SK-N-SH (cell line): Measurements from ENCODE around the gene B4GALNT1. TPM values are rescaled to one million over a fixed set of nuclear protein-coding genes. Genes with fewer than 3 reads are reported as not detected.

ENCODE experiments used
- CTCF ChIA-PET: fragments of 300-600, 350-600 bp; formaldehyde crosslinking; extraction: SDS; loops from one replicate; lab custom pipeline; 2021; lab: Yijun Ruan, JAX
- POLR2A ChIA-PET: fragments of 350-600 bp; sonication (Branson Sonifier 250); formaldehyde crosslinking; extraction: SDS; loops from one replicate; lab custom pipeline; 2020; ENCODE audit warnings: antibody characterized with exemption, inconsistent platforms; lab: Yijun Ruan, JAX
- DNase-seq: peaks from one replicate; pipeline ENCODE4 v3.0.0; 2012
- H2AFZ ChIP-seq: fragments of 200-600 bp; sonication (generic); 2 replicates; pipeline ENCODE4 v1.8.1; 2016; ENCODE audit warnings: antibody characterized with exemption, mild to moderate bottlenecking, low read depth
- H3F3A ChIP-seq: fragments of 200-600 bp; sonication (generic); replicated peaks from 2 replicates; pipeline ENCODE3; 2016; ENCODE audit warnings: antibody characterized with exemption, mild to moderate bottlenecking; ENCODE audit not compliant: insufficient read depth
- H3K27ac ChIP-seq, 2 experiments: fragments of 200-500 bp in 1 of 2; fragments of 200-600 bp in 1 of 2; sonication (Bioruptor generic) in 1 of 2; sonication (generic), shearing (Covaris generic) in 1 of 2; 2 replicates each; pipeline versions ENCODE4 v1.5.1 to v1.6.1; 2014 to 2016; ENCODE audit warnings: low read depth in 2 of 2, inconsistent platforms in 1 of 2, low read length in 1 of 2, mild to moderate bottlenecking in 1 of 2, mixed read lengths in 1 of 2
- H3K27me3 ChIP-seq: fragments of 200-600 bp; sonication (generic), shearing (Covaris generic); 2 replicates; pipeline ENCODE4 v1.6.1; 2016; ENCODE audit warnings: mixed run types; ENCODE audit not compliant: insufficient read depth
- H3K36me3 ChIP-seq, 2 experiments: fragments of 200-500 bp in 1 of 2; fragments of 200-600 bp in 1 of 2; sonication (Bioruptor generic) in 1 of 2; sonication (generic) in 1 of 2; replicated peaks in 1 of 2; 2 replicates each; pipeline versions ENCODE3 to v1.5.1; 2014 to 2016; ENCODE audit warnings: low read length in 1 of 2, mild to moderate bottlenecking in 1 of 2; ENCODE audit not compliant: insufficient read depth in 2 of 2, control insufficient read depth in 1 of 2
- H3K4me1 ChIP-seq, 2 experiments: fragments of 200-500 bp in 1 of 2; fragments of 200-600 bp in 1 of 2; sonication (Bioruptor generic) in 1 of 2; sonication (generic), shearing (Covaris generic) in 1 of 2; 2 replicates each; pipeline versions ENCODE4 v1.5.1 to v1.6.1; 2014 to 2016; ENCODE audit warnings: low read depth in 1 of 2, low read length in 1 of 2, mixed run types in 1 of 2; ENCODE audit not compliant: insufficient read depth in 2 of 2, control insufficient read depth in 1 of 2
- H3K4me2 ChIP-seq: fragments of 200-600 bp; sonication (generic), shearing (Covaris generic); 2 replicates; pipeline ENCODE4 v1.6.1; 2017; ENCODE audit warnings: mixed run types
- H3K4me3 ChIP-seq, 2 experiments: fragments of 200-500 bp in 1 of 2; fragments of 200-600 bp in 1 of 2; sonication (Bioruptor generic) in 1 of 2; sonication (generic), shearing (Covaris generic) in 1 of 2; 2 replicates each; pipeline versions ENCODE4 v1.5.1 to v1.8.1; 2014 to 2016; ENCODE audit warnings: low read depth in 2 of 2, inconsistent platforms in 1 of 2, low read length in 1 of 2, mild to moderate bottlenecking in 1 of 2, mixed read lengths in 1 of 2, moderate library complexity in 1 of 2
- H3K79me2 ChIP-seq: fragments of 200-600 bp; sonication (generic); 2 replicates; pipeline ENCODE4 v1.8.1; 2017; ENCODE audit warnings: mild to moderate bottlenecking; ENCODE audit not compliant: insufficient read depth
- H3K9ac ChIP-seq: fragments of 200-600 bp; sonication (generic); 2 replicates; pipeline ENCODE4 v1.6.1; 2017; ENCODE audit warnings: mixed run types
- H3K9me2 ChIP-seq: fragments of 200-600 bp; sonication (generic); 2 replicates; pipeline ENCODE4 v1.6.1; 2017; ENCODE audit warnings: mixed run types
- H3K9me3 ChIP-seq: fragments of 200-600 bp; sonication (generic); 2 replicates; pipeline ENCODE4 v1.6.1; 2017; ENCODE audit warnings: mixed run types, mild to moderate bottlenecking, moderate library complexity
- H4K20me1 ChIP-seq: fragments of 200-600 bp; sonication (generic); 2 replicates; pipeline ENCODE4 v1.6.1; 2017; ENCODE audit warnings: mild to moderate bottlenecking, mixed run types; ENCODE audit not compliant: insufficient read depth
- CHD2 ChIP-seq: fragments of 150-350 bp; IDR thresholded peaks from 2 replicates; pipeline ENCODE4 v1.6.1; 2018; ENCODE audit warnings: low read length; ENCODE audit not compliant: partially characterized antibody
- ELF1 ChIP-seq: IDR thresholded peaks from 2 replicates; pipeline ENCODE4 v1.4.0; 2012
- EP300 ChIP-seq, 2 experiments: IDR thresholded peaks; 2 replicates each; pipeline versions ENCODE4 v1.4.0 to v1.6.1; 2012; ENCODE audit warnings: borderline replicate concordance in 1 of 2, low read depth in 1 of 2, low read length in 1 of 2
- EZH2phosphoT487 ChIP-seq: fragments of 200-600 bp; sonication (generic); IDR thresholded peaks from 2 replicates; pipeline ENCODE4 v1.6.1; 2017; ENCODE audit warnings: low read depth, mixed run types, mild to moderate bottlenecking, antibody characterized with exemption, moderate library complexity, borderline replicate concordance
- GABPA ChIP-seq: IDR thresholded peaks from 2 replicates; pipeline ENCODE4 v1.4.0; 2012; ENCODE audit warnings: low read depth, mild to moderate bottlenecking
- GATA2 ChIP-seq: sonication (generic); formaldehyde crosslinking; IDR thresholded peaks from 2 replicates; pipeline ENCODE4 v1.5.0; 2020; ENCODE audit warnings: mild to moderate bottlenecking, missing genetic modification reagents
- MAX ChIP-seq: IDR thresholded peaks from 2 replicates; pipeline ENCODE4 v1.4.0; 2012; ENCODE audit warnings: low read depth
- MXI1 ChIP-seq: IDR thresholded peaks from 2 replicates; pipeline ENCODE4 v1.6.1; 2012; ENCODE audit warnings: mild to moderate bottlenecking, low read depth, low read length, improper control_type of control experiment
- PBX3 ChIP-seq: IDR thresholded peaks from 2 replicates; pipeline ENCODE4; 2012
- POLR2AphosphoS5 ChIP-seq: IDR thresholded peaks from 2 replicates; pipeline ENCODE4 v1.6.1; 2012; ENCODE audit warnings: low read depth, low read length
- RCOR1 ChIP-seq: fragments of 150-350 bp; IDR thresholded peaks from 2 replicates; pipeline ENCODE4 v1.6.1; 2017; ENCODE audit warnings: antibody characterized with exemption, low read length
- TCF12 ChIP-seq: IDR thresholded peaks from 2 replicates; pipeline ENCODE4 v1.4.0; 2012
- USF1 ChIP-seq: IDR thresholded peaks from 2 replicates; pipeline ENCODE4 v1.4.0; 2012; ENCODE audit warnings: low read depth, borderline replicate concordance
- USF2 ChIP-seq: fragments of 150-350 bp; IDR thresholded peaks from 2 replicates; pipeline ENCODE4 v1.6.1; 2017; ENCODE audit warnings: antibody characterized with exemption, low read length, low read depth, borderline replicate concordance
- YY1 ChIP-seq: IDR thresholded peaks from 2 replicates; pipeline ENCODE4 v1.4.0; 2012; ENCODE audit warnings: low read depth, mild to moderate bottlenecking
- WGBS: methylation state at CpG from one replicate; pipeline ENCODE4 v1.1.6; 2017; ENCODE audit warnings: low lambda C conversion rate; 5-methylcytosine and 5-hydroxymethylcytosine counted together
- polyA plus RNA-seq, 3 experiments: library from polyadenylated mRNA; depleted of rRNA; stranded (reverse); fragments of >200 nt; gene quantifications; 2 replicates each; pipeline ENCODE4 v1.2.3, GENCODE V29; 2012

B4GALNT1 gene
- polyA plus RNA-seq, 1 of the 3 experiments (the other 2 are of a cell fraction), result 5.3 TPM

- DNase-seq, result peak; percentile 9
- Histone ChIP-seq H3F3A (peaks cover 1% of the 10 kb centered on the region), H3K9me3 (no peaks in the 10 kb centered on the region), H3K4me3 (no peak overlapping the region), H3K9me2 (no peaks in the 10 kb centered on the region), H3K9ac (no peak overlapping the region), H2AFZ (no peak overlapping the region), H3K27ac (no peak overlapping the region), H3K27me3 (no peaks in the 10 kb centered on the region), H3K79me2 (no peaks in the 10 kb centered on the region), H3K36me3 (peaks cover 0 to 2% of the 10 kb centered on the region in 2 experiments), H4K20me1 (no peaks in the 10 kb centered on the region), H3K4me1 (peaks cover 0 to 2% of the 10 kb centered on the region in 2 experiments; a peak in 1 of 4 replicates), H3K4me2 (no peak overlapping the region)
- 95% methylated on average over 29 of the region's 29 CpGs for WGBS
- TF ChIP-seq GABPA, result no peak
- TF ChIP-seq MAX, result no peak
- no peak for TF ChIP-seq RCOR1
- no peak for TF ChIP-seq POLR2AphosphoS5
- ChIA-PET POLR2A (no interaction called here), CTCF (interaction anchor here (1.3 to 11.0 kb wide), 2 partner anchors 9 to 46 kb away, joined by 3 to 298 read pairs; no protein-coding TSS in a partner anchor)
These were observed 4.5 kb downstream of the B4GALNT1 start for GRCh38 chr12:57628280-57629191.

- CTCF ChIA-PET, result interaction anchor here (0.8 to 11.0 kb wide), 3 partner anchors 9 to 45 kb away, joined by 3 to 298 read pairs (median 3); no protein-coding TSS in a partner anchor
- Histone ChIP-seq H3K9me3 (no peaks in the 10 kb centered on the region), H2AFZ (no peak overlapping the region), H3F3A (no peaks in the 10 kb centered on the region), H3K79me2 (no peaks in the 10 kb centered on the region), H3K4me3 (no peak overlapping the region), H3K27ac (no peak overlapping the region), H3K9me2 (no peaks in the 10 kb centered on the region), H3K4me2 (no peak overlapping the region), H3K27me3 (no peaks in the 10 kb centered on the region), H4K20me1 (no peaks in the 10 kb centered on the region), H3K4me1 (no peaks in the 10 kb centered on the region; a peak in 1 of 4 replicates), H3K9ac (no peak overlapping the region), H3K36me3 (peaks cover 0 to 2% of the 10 kb centered on the region in 2 experiments)
- POLR2A ChIA-PET, result no interaction called here
- TF ChIP-seq YY1 (no peak), EZH2phosphoT487 (no peak), PBX3 (no peak), TCF12 (no peak), USF1 (no peak), EP300 (IDR thresholded peaks at IDR 0.05; ENCODE audit: borderline replicate concordance in 1 of 2, low read depth in 1 of 2, low read length in 1 of 2) (no peak), USF2 (no peak), MXI1 (no peak), GATA2 (CRISPR knock-in tag) (no peak), CHD2 (no peak), ELF1 (no peak)
- DNase-seq, result peak; percentile 27
- WGBS, result 96% methylated on average over 58 of the region's 67 CpGs
These were observed 5.3 kb downstream of the B4GALNT1 start for GRCh38 chr12:57627501-57628279.
